Hematopoietic multipotent progenitor cell treated with erythropoietin and hydrocortisone succinate and interleukin-3 and kit ligand, for 6 days (in vitro differentiated cells): ENCODE results near the gene INPP5J.
A peak's percentile ranks its signal among the peaks of the same experiment; 100 is the strongest.
"Not testable (repeated sequence)": the region's sequence is repeated elsewhere in the genome, so short reads cannot be mapped to it uniquely, and the experiment has no call there.

ENCODE experiments used
- DNase-seq: peaks from one replicate; pipeline ENCODE4 v3.0.0-alpha.2; 2015

Gene INPP5J

DNA sequence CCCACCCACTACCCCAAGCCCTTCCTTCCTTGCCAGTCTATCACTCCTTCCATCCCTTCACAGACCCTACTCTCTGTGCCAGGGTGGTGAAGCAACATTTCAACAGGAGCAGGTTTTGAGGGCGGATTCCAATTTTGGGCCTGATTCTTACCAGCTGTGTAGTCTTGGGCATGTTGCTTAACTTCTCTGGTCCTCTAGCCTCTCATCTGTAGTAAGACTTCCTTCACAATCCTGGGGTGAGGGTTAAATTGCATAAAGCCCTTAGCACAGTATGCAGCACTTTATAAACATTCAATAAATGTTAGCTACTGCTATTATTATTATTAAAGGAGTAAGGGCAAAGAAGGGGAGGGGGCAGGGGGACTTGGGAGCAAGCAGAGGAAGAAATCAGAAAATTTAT lies 32.2 kb downstream of the INPP5J start:
- DNase-seq = no peak

DNA sequence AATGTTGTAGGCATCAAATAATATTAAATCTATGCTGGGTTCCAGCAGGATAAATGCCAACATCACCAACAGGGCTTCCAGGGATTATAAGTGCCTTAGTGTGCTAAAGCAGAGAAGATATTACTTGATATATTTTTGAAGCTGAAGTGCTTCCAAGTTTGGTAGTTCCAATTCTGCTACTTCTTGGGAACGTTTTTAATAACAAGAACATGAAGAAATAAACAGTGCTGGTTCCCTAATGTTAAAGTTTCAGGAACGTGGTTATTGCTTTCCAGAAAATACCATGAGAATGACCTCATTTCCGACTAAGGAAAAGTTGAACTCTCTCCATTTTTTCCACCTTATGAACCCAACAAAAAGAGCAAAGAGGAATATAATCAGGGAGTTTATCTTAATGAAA lies 32.7 kb downstream of the INPP5J start:
- DNase-seq = no peak

DNA sequence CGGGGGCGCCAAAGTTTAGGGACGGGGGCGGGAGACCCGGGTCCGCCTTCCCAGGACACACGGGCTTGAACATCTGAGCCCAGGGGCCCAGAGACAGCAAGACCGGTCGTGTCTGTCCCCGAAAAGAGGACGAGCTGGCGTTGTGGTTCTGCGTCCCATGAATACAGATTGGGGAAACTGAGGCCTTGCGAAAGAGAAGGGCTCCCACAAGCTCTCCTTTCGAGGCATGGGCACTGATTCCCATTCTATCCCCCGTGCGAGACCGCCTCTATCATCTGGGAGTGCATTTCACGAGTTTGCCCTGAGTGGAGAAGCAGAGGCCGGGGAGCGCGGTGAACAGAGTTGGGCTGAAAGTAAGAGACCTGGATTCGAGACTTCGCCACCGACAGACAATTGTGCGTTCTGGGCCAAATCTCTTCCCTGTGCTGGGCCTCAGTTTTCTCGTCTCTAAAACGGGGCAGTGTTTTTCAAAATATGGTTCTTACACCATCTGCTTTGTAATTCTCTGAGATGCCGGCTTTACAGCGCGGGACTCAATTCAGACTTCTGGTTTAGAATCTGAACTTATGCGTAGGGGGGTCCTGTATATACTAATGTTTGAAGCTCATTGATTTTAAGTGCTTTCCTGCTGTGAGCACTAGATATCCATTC lies 37.7 kb downstream of the INPP5J start:
- DNase-seq = peak; percentile 39

DNA sequence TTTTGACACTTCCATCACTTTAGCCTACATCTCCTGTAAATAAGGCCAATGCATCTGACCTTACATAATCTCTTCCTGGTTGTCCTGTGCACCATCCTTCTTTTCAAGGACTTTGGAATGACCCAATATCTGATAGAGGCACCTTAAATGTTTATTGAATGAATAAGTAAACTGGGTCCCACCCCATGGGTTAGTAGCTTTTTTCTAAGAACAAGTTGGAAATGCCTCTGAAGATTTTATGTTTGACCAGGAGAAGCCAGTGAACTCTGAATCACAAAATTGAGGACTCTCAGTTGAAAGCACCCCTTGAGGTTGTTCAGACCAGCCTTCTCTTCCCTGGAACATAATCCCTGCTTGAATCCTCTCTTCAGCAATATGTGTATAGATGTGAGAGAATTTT lies 38.6 kb downstream of the INPP5J start:
- DNase-seq = no peak

DNA sequence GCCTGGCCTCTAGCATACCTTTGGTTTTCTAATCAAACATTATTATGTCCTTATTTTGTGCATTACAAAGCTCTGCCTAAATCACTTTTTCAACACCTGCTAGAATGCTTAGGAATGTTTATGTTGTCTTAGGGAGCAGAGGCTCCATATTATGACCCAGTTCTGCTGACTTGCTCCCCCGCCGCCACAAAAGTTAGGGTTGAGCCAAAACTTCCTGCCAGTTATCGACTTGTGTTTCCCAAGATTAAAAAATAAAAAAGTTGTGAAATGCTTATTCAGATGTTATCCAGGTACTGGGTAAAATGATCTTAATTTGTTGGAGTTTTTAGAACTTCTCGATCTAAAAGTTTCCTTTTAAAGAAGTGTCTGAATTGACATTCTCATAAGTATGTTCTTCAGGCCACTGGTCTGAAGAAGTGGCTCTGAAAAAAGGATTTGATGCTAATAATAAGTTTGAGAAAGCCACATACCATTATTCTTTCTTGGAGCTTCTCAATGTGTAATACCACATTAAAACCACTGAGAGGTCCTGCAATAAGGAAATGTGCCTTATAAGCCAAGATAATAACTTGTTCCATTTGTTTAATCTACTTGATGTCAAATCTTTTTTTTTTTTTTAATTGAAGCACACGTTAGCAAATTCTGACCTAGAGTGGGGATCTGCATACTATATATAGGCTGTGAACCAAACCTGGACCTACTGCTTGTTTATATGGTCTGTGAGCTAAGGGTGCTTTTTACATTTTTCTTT lies 39.4 kb downstream of the INPP5J start:
- DNase-seq = peak; percentile 45

DNA sequence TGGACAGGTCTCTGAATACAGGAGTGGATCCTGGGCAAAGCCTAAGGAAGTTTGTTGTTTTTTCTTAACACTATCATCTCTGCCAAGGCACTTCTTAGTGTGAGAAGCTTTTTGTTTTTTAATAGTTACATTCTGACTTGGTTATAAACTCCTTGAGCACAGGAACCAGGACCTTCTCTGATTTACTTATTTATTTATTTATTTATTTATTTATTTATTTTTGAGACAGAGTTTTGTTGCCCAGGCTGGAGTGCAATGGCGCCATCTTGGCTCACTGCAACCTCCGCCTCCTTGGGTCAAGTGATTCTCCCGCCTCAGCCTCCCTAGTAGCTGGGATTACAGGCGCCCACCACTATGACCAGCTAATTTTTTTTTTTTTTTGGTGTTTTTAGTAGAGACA lies 48.2 kb downstream of the INPP5J start:
- DNase-seq = no peak

DNA sequence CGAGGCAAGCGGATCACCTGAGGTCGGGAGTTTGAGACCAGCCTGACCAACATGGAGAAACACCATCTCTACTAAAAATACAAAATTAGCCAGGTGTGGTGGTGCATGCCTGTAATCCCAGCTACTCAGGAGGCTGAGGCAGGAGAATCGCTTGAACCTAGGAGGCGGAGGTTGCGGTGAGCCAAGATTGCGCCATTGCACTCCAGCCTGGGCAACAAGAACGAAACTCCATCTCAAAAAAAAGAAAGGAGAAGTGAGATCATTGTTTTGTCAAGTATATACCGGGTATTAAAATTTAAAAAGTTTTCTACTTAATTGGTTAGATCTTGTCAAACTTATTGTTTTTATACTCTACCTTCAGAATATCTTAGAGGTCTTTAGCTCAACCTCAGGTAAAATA lies 49.0 kb downstream of the INPP5J start:
- not testable (repeated sequence) for DNase-seq

DNA sequence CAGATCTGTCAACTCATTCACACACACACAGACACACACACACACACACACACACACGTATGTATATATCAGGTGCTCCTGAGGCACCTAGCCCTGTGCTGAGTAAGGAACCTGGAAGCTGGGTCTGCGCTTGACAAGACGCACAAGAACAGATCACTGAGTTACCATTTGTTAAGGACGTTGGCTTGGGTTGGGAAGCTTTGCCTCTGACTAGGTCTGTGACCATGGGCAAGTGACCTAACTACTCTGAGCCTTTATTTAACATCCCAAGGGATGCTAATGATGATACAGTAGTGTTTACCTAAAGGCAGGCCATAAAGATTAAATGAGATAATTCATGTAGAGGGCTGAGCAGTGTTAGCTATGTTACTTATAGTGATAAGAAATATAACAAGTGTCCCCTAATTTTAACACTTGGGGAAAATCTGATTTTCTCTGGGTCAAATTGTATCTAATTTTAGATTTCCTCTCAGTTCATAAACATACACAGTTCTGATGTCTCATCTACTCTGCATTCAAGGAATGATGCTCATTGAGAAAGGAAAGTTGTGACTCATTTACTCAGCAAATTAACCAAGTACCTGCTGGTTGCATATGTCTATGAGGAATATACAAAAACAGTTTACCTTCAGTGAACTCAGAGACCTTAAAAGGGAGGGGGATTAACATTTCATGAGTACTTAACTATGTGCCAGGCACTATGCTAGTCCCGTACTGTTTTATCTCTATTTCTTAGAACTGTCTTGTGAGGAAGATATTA lies 50.8 kb downstream of the INPP5J start:
- DNase-seq = no peak

DNA sequence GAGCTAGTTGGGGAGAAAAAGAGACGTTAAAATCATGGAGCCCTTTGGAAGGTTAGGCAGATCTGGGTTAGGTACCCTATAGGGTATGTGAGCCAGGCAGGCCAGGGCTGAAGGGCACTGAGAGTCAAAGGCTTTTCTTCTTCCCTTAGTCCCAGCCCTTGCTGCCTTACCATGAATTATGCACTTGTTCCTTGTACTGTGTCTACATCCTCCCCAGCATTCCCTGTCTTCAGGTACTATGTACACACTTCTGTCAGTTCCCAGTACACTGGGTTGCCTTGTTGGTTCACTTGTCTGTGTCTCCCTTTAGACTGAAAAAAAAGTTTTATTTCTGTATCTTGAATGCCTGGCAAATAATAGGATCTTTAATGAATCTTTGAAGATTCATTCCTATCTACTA lies 54.2 kb downstream of the INPP5J start:
- no peak for DNase-seq

DNA sequence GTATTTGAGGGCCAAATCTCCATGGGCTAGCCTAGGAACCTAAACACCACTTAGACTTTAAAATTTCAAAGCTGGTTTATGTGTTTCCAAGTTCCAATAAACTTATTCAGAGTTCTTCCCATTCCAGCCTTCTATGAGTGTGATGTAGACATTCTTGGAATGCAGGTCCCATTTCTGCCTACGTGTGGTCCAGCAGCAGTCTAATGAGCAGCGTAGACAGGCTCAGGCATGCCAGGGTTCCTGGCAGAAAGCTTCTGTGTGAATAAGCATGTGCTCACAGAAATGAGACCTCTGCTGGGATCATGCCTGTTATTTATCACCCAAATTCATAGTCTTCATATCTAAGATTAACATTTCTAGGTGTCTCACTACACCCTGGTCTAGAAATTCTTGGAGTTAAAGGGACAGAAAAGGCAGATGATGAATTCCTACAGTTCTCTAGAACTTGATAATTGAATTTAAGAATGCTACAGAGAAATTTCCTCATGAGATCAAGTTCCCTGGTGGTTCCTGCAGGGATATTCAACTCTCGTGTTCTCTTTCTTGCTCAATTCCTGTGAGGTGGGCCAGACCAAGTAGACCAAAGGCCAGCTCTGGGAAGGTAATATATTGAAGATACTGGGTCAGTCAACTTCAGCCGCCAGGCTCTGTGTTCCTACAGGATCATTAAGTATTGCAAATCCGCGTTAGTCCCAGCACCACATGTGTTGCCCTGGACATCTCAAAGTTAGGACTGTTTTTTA lies 54.8 kb downstream of the INPP5J start:
- no peak for DNase-seq

DNA sequence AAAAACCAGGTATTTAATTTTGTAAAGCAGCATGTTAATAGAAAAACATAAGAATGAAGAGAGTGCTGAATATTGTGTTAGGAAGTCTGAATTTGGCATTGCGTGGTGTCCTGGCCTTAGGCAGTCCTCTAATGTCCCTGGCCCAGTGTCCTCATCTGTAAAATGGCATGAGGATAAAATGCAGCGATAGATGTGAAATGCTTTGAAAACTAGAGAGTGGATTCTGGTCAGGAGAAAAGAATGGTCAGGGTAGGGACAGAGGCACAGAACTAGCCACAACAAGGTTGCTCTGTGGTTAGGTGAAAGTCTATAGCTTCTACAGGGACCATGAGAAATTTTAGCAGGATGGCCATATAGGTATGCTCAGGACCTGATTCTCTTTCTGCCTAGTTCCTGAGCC lies 56.1 kb downstream of the INPP5J start:
- no peak for DNase-seq

DNA sequence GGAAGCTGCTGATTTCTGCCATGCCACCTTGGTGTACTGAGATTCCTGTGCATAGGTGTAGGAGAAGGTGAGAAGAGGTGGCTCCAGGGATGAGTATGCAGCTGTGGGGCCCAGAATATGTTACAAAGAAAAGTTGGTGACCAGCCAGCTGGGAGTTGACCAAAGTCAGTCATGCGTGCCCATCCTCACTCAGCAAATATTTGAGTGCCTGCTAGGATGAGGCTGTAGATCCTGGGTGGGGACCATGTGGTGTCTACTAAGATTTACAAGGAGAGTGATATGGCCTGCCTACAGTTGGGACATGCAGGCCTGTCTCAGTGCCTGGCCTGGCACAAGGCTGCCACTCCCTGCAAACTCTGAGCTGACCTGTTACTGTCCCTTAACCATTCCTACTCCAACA lies 56.6 kb downstream of the INPP5J start:
- DNase-seq = no peak

DNA sequence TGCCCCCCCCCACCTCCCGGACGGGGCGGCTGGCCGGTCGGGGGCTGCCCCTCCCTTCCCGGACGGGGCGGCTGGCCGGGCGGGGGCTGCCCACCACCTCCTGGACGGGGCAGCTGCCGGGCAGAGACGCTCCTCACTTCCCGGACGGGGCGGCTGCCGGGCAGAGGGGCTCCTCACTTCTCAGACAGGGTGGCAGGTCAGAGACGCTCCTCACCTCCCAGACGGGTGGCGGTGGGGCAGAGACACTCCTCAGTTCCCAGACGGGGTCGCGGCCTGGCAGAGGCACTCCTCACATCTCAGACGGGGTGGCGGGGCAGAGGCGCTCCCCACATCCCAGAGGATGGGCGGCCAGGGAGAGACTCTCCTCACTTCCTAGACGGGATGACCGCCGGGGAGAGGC lies 61.2 kb downstream of the INPP5J start:
- DNase-seq = no peak
